GM20000 (cell line): Measurements from ENCODE around the gene PSORS1C1.

Experiments used
- DNase-seq: peaks from one replicate; pipeline ENCODE4 v3.0.0; 2012; ENCODE audit warnings: low spot score
- CTCF ChIP-seq: IDR thresholded peaks from 2 replicates; pipeline ENCODE4 v1.5.1; 2012; ENCODE audit warnings: mild to moderate bottlenecking, control low read depth; ENCODE audit errors: extremely low read depth, missing control alignments

PSORS1C1 gene

DNA sequence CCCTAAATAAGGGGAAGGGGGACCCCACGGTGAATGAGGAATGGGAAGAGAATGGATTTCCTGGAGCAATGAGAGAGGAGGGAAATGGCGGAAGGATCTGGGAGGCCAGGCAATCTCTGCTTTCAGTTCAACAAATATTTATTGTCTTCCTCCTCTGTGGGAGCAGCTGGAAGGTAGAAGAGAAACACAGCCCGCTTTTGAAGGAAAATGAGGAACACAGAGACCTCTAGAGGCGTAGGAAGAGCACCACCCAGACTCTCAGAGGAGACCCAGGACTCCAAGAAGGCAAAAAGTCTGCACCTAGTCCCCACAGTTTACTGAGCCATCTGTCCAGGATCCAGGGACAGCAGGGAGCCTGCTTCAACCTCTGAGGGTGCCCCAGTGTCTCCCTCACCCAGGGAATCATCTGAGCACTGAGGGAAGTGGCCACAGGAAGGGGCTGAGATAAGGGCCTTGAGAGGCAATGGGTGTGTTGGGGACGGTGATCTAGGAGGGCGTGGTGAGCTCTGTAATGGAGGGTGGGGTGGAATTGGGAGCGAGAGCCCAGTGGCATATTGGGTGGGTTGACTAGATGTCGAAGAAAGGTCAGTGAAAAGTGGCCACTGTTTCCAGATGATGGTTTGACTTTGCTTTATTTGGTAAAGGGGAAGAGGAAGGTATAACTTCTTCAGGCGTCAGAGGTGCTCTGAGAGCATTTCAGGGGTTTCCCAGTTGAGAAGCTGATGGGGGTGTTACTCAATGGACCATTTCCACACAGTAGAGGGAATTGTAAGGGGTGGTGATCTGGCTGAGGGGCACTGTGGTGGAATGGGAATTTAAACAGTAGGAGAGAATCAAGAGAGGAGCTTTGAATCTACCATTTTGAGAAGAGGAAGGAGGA lies 610 bp downstream of the PSORS1C1 start:
- DNase-seq: no peak
- TF ChIP-seq CTCF: no peak

DNA sequence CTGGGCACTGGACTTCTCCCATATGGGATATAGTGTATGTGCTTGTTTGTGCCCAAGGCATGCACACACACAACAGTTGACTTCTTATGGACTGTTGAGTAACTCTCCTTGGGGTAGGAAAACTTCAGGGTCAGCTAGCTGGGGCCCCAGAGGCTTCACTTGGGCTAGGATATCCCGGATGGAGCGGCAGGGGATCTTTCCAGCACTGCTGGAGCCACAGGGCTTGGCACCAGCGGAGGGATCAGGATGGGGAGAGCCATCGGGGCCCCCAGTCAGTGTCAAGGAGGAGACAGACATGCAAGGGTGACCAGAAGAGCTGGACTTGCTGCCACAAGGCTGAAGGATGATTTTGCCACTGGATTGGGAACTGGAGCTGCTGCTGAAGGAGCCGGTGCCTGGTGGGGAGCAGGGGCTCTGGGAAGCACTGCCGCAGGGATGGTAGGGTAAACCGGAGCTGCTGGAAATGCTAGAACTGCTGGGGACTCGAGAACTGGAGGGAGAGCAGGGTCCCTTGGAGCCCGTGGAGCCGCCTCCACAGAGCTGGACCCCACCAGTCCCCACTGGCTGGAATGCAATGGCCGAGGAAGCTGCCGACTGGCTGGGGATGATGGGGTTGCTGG lies 1.5 kb downstream of the PSORS1C1 start:
- DNase-seq: no peak
- TF ChIP-seq CTCF: no peak

DNA sequence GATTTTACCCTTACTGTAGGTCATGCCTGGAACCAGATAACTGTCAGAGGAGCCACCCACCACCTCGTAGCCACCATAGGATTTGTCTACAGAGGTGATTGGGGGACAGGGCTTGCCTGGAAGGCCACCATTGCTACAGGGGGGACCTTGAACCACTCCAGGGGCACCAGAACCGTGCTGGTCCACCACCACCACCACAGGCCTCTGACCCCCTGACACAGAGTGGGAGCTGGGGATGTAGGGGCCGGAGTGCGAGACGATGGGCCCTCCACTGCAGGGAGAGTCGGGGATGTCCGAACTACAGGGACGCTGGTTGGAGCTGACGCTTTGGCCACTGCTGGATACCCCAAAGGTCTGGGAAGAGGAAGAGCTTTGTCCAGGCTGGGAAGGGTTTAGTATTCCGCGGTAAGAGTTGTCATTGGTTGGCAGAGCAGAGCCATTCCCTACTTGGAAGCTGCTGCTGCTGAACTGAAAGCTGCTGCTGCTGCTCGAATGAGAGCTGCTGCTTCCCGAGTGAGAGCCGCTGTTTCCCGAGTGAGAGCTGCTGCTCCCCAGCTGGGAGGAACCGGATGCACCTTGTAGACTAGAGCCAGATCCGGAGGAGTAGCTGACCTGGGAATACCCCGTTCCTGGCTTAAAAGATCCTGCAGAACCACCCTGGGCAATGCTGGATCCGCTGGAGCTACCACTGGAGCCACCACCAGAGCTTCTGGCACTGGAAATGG lies 2.2 kb downstream of the PSORS1C1 start:
- no peak for DNase-seq
- TF ChIP-seq CTCF: no peak

DNA sequence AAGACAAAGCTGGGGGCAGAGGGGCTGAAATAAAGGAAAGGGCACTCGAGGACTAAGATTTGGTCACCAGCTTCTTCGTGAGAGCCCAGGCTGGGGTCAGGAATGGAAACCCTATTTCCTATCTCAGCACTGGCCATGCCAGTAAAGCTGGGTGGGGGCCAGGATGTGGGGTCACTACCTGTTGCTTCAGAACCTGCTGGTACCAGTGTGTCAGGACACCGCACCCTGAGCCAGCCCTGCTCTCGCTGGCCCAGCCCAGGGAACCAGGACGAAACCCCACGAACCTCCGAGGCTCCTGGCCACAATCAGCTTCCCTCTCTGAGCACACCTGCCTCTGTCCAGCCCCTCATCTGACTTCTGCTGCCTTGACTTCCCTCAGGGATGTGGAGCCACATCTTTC lies 3.6 kb downstream of the PSORS1C1 start:
- no peak for DNase-seq
- no peak for TF ChIP-seq CTCF

DNA sequence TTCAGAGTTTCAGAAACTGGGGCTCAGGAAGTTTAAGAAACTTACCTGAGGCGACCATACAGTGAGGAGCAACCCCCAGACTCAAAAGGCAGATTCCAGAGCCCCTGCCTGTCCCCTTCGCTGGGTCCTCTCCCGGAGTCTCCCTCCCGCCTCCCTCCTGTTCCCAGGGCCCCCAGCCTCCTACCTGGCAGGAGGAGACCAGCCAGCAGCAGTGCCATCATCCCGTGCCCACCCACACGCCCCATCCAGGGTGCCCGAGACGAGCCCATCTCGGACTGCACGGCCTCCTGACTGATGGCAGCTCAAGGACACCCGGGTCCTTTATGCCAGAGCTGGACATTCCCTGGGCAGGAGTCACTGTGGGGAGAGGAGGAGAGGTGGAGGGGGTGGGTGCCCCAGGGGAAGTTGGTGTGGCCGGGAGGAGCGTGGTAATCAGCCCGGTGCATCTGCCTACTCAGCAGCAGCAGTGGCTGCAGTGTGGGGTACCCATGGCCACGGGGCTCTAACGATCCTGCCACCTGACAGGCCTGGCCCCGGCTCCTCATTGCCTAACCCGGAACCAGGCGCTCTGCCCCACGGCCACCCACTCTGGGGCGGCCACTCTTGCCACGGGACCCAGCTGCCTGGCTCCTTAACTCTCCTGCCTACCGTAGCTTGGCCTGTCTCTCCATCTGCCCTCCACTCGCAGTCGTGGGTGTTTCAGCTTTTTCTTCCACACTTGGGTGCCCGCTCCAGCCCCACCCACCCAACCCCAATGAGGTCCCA lies 5.7 kb downstream of the PSORS1C1 start, which contains the start of gene CDSN:
Gene CDSN, minus strand, starts transcription at position 296 of the 765 bp plus-strand sequence. Its CDS starts 27 bp downstream, at position 269.
- DNase-seq: no peak
- TF ChIP-seq CTCF: no peak

DNA sequence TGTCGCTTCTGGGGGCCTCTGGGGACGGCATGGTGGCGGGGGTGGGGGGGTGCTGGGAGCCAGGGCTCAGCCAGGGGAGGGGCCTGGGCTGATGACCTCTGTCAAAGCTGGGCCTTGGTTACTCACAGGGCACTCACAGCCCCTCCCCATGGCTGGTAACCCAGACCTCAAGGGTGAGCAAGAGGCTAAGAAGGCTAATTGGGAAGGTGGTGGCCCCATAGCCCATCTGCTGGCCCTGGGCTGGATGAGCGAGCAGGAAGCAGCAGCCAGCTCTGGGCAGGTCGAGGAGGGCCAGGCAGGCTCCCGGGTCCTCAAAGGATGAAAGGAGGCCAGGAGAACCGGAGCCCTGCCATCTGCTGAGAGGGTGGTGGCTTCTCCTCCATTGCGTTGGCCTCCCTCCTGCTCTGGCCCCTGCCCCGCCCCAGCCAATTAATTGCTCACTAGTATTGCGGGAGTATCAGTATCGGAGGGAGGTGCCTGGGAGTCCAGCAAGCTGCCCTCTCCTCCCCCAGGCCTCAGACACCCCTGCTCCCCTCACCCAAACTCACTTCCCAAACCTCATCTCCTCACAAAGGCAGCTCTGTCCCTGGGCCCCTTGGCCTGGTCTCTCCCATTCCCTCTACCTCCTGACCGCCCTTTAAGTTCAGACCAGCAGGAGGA lies 6.7 kb downstream of the PSORS1C1 start:
- no peak for DNase-seq
- no peak for TF ChIP-seq CTCF
